ENCODE results near the gene C12orf50.
"Not testable (repeated sequence)": the region's sequence is repeated elsewhere in the genome, so short reads cannot be mapped to it uniquely, and the experiment has no call there.

The C12orf50 gene, protein sequence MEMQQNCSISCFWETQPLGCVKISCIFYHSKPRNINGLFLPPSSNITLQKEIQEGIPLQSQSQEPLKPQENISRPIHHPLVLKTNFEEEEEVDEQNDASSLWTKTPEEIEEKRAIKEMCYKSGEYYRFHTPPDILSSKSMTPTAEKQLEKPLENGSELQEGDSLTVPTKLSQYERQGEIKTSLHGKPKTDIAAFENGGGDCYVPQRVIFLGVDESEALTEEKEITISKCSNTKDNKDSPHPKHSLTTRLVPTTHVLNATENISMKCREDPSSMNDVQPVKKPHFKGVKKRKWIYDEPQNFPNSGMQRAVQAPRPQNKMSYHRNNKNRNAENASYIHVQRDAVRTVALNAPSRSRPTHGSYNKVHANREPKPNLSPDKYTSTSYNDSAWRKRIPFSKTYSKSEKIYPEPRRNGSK

DNA sequence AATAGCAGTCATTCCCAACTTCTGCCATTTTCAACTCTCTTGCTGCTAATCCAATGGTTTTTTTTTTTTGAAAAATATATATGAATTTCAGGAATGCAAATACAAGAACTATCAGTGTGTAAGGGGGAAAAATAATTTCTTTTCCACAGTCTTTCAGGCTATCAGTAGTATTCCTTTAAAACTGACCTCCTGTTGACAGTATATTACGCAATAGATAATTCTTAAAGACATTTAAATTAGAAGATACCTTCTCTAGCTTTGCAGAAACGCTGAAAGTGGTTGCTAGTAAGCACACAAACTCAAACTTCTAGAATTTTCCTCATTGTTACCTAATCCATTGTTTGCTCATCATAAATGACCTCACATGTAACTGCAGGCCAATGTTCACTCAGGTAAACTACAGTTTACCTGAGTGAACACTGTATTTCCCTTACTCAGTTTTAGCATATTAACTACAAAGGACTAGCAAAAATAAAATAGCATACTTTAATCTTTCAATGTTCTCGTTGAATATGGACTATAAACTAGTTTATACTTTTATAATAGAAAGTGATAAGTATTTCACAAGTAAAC, at the start of gene C12orf50:
C12orf50 (minus strand) TSS at position 309 of the 573 bp plus-strand sequence. CDS start 2,439 bp downstream, outside the sequence.
- no peak for DNase-seq (ENCODE audit: low read depth)

DNA sequence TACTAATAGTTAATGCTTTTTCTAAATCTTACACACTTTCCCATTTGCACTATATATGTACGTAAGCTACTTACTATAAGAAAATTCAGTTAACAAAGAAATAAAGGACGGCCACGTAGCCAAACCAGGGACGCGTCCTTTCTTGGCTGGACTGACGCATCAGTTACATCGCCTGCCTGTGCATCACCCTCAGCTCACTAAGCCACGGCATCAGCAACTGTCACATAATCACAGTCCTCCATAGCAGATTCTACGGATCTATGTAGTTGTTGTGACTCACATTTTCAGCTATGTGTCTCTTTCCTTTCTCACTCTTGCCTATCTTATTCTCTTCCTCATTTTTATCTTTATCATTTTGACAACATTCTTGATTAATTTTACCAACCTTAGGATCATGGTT, 38.1 kb upstream of the C12orf50 start:
- peak; percentile 15 for DNase-seq (ENCODE audit: low read depth)

DNA sequence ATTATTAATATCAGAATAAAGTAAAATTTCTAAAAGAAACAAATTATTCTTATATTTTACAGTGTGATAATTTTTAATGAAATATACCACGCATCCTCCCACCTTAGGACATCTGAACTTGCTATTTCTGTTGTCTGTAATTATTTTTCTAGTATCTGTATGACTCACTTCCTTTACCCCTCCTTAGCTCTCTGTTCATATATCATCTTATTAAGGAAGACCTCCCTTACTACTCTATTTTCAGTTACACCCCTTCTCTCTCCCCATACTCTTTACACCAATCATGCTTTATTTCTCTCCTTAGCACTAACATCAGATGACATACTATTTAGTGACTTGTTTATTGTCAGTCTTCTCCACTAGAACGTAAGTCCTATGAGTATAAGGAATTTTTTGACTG, 34.2 kb upstream of the C12orf50 start:
- peak; percentile 24 for DNase-seq (ENCODE audit: low read depth)

DNA sequence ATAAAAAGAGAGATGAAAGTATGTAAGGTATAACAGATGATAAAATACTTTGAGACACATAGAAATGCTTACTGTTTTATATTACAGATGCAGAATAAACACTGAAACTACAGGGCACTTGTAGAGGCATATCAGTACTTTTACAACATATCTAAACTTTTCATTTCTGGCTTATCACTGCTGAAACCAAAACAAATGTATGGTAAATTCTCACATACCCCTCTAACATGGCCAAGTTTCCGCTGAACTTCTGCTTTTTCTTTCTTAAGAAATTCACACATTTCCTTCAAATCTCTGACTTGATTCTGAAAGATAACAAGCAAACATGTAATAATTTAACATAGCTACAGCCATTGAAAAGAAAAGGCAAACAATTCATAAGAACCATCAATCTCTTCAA, 33.3 kb upstream of the C12orf50 start:
- DNase-seq (ENCODE audit: low read depth), result no peak

DNA sequence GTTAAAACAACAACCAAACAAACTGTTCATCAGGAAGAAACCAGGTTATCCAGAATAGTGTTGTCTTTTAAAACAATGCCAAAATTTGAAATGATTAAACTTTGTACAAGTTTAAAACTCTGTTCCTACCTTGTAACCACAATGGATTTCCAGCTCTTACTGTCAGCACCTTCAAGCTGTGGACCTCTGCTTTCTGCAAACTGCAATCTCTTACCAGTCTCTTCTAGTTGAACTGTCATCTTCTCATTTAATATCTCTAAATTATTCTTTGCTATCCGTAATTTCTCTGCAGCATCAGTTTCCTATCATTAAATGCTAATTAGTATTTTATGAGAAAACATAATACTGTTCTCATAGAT, 29.5 kb upstream of the C12orf50 start:
- DNase-seq (ENCODE audit: low read depth), result no peak

DNA sequence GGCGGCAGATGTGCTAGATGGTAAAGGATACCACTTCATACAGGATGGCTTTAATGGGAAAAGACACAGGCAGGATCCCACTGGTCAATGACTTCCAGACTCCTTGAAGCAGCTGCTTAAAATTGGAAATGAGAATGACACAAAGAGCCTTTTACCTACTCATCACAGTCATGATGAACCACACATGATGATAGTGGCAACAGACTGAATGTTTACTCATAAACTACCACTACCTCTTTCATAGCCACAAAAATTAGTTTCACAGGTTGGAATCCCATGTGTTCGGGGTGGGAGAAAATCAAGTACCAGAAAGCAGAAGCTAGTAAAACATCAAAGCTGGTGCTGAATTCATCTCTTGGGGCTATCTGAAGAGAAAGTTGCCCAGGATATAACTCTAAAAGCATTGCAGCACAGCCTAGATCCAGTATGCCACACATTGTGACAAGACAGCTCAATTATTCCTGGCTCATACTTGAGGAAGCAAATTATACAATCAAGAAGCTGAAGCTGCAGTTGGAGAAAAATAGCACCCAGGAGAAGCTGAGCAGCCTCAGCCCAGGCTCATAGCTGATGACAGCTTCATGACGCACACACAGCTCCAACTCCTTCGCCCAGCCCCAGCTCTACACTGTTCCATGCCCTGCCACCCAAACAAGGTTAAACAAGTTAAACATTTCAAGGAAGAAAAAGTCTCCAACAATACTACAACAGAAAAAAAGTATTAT, 29.0 kb upstream of the C12orf50 start:
- peak; percentile 23 for DNase-seq (ENCODE audit: low read depth)

DNA sequence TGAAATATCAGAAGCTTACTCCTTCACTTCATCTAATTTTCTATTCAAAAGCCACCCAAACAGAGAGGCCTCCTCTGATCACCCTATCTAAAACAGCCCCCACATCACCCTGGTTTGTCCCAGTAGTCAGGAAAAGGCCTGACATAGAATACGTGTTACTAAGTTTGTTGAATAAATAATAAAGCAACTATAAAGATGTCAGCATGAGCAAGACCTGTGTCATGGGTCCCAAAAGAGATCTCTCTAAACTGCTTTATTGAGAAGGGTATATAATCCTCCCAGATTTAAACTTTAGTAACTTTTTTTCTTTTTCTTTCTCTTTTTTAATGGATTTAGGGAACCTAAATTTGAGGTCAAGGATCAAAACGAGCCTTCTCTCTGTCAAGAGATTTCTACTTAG, 27.4 kb upstream of the C12orf50 start:
- no peak for DNase-seq (ENCODE audit: low read depth)

DNA sequence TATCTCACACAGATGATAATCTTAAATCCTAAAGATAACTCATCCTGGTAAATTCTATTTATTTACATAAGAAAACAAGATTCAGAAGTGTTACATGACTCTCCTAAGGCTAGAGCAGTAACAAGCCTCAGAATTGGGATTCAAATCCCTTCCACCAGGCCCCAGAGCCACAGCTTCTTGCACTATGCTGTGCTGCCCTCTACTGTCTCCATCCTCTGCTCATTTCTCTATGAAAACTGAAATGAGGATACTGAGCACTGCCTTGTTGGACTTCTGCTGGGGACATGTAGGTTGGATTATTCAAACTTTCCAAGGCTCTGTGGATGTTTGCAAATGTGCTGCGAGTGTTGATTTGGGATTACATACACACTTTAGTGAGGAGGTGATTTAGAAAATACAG, 23.5 kb upstream of the C12orf50 start:
- peak; percentile 52 for DNase-seq (ENCODE audit: low read depth)

DNA sequence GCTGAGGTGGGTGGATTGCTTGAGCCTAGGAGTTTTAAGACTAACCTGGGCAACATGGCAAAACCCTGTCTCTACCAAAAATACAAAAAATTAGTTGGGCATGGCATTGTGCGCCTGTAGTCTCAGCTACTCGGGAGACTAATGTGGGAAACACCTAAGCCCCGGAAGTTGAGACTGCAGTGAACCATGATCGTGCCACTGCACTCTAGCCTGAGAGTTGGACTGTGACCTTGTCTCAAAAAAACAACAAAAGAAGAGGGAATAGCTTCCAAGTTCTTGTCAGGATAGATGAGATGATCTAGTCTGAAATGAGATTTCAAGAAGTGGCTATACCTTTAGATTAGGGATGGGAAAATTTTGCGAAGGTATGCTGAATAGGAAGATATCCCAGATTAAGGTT, 14.8 kb upstream of the C12orf50 start:
- no peak for DNase-seq (ENCODE audit: low read depth)

DNA sequence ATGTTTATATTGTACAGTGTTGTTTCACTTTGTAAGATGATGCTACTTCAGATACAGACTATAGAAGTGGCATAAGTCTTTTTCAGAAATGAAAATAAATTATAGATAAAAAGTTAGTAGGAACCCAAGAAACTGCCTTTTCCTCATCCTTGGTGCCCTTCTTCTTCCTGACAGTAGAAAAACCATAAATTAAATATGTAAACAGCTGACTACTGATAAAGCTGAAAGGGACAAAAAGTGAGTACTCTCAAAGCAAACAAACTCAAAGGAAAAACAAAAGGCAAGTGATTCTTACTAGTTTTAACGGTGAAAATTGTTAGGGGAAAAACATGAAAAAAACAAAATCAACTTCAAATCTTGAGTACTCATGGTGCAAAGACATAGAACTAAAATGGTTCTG, 8.6 kb upstream of the C12orf50 start:
- no peak for DNase-seq (ENCODE audit: low read depth)

DNA sequence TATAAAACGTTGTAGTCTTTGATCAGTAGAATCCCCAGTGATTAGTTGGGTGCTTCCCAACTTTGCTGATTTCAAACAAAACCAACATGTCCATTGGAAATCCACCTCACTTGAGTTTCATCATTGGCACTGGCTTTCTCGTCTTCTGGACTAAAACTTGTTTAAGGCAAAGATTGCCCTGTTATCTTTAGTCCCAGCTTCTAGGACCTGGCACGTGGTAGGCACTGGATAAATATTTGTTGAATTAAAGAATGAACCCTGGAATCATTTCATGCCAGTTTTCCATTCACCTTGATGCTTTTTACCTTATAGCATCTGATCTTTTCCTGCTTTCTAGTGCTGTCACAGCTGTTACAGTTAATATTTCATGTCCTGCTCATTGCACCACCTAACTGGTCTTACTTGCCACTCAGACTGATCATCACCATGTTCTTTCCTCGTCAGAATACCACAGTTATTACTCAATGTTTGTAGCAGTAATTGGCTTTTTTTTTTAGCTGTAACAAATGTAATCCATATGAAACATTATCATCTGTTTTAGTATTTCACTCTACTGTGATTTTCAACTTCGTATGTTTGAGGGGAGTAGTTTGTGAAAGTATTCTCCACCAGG, 7.3 kb upstream of the C12orf50 start:
- peak; percentile 67 for DNase-seq (ENCODE audit: low read depth)

DNA sequence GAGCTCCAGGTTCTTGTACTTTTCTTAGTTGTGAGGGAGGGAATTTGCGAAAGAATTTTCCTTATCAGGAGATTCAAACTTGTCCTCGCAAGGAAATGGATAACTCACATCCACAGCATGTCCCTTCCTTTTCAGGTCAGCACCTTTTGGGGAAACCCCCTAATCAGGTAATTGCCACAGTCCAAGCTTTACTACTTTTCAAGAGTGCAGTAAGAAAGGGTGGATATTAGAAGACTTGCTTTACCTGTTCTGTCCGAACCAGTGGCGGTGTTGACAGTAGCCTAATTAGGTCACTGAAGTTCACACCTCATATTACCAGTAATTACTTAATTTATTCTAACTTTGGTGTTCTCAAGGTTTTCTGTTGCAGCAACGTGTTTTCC, 6.7 kb upstream of the C12orf50 start:
- no peak for DNase-seq (ENCODE audit: low read depth)

DNA sequence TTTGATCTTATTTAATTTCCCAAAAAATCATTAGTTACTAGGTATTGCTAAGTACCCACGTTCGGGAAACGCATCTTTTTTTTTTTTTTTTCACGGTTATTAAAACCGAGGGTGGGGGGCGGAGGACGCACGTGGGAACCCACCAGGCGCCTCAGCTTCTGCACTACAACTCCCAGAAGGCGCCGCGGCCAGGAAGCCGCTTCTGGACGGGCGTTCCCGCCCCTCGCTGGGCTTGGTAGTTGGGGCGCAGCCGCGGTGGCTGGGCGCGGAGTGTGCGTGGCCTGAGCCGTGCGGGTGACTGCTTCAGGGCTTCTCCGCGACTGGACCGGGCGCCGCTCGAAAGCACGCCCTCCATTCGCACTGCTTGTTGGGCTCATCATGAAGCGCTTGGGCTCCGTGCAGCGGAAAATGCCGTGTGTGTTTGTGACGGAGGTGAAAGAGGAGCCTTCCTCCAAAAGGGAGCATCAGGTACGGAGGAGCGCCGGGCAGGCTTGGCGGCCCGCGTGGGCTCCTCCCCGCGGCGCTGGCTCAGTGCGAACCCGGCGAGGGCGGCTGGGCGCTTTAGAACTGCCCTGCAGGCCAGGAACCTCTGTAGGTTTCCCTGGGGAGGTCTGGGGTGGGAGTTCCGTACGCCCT, 6.2 kb upstream of the C12orf50 start:
- peak; percentile 84 for DNase-seq (ENCODE audit: low read depth)

DNA sequence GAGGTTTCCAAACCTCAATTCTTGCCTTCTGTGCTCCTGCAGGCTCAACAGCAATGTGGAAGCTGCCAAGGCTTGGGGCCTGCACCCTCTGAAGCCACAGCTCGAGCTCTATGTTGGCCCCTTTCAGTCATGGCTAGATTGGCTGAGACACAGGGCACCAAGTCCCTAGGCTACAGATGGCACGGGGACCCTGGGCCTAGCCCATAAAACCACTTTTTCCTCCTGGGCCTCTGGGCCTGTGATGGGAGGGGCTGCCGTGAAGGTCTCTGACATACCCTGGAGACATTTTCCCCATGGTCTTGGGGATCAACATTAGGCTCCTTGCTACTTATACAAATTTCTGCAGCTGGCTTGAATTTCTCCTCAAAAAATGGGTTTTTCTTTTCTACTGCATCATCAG, 2.0 kb upstream of the C12orf50 start:
- not testable (repeated sequence) for DNase-seq (ENCODE audit: low read depth)

DNA sequence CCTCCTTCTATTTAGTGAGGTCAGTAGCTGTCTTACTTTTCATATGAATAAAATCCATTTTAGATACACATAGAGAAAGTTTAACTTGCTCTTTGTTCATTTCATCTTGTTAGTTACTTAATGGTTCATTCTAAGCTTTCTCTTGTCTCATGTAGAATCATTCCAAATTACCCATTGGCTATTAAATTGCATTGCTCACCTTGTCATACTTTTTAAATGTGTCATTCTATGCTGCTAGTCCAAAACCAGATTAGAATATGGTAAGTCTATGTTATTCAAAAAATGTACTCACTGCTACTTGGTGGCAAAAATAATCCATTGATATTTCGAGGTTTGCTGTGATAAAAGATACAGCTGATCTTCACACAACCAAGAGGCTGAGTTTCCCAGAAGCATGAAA, 3.0 kb downstream of the C12orf50 start:
- DNase-seq (ENCODE audit: low read depth), result no peak

DNA sequence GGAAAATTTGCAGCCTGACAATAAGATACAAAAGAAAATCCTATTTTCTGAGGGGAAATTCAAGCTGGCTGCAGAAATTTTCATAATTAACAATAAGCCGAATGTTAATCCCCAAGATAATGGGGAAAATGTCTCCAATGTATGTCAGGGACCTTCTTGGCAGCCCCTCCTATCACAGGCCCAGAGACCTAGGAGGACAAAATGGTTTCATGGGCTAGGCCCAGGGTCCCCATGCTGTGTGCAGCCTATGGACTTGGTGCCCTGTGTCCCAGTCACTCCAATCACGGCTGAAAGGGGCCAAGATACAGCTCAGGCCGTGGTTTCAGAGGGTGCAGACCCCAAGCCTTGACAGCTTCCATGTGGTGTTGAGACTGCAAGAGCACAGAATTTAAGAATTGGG, 11.2 kb downstream of the C12orf50 start:
- DNase-seq (ENCODE audit: low read depth), result no peak

DNA sequence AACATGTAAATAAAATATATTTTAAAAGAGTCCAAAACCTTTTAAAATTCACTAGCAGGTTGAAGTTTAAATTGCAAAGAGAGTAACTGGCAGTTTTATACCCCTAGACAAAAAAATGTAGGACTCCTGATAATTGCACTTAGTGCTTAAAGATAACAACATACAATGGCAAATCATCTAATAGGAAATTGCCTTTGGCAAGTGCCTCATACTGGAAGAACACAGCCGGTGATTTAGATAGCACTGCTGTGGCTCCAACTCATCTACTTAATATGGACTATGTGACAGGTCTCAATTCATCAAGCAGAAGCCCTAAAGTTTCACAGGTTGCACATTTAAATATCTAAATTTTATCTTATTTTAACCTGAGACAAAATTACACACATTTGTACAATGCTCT, 13.4 kb downstream of the C12orf50 start:
- no peak for DNase-seq (ENCODE audit: low read depth)

DNA sequence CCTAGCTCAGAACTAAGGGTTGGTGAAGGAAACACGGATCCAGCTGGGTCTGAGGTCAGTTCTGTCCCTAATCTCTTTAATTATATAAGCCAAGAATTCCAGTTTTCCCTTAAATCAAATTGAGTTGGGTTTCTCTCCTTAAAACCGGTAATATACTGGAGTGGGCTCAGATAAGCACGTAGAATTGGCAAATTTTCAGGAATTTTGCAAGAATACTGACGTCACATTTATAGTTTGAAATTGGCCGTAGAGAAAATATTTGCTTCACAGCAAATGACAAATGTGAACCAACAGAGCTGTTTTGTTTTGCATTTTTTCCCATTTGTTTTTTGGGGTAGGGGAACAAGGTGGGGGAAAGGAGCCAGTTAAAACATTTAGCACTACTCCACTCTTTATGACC, 17.4 kb downstream of the C12orf50 start:
- DNase-seq (ENCODE audit: low read depth), result no peak

DNA sequence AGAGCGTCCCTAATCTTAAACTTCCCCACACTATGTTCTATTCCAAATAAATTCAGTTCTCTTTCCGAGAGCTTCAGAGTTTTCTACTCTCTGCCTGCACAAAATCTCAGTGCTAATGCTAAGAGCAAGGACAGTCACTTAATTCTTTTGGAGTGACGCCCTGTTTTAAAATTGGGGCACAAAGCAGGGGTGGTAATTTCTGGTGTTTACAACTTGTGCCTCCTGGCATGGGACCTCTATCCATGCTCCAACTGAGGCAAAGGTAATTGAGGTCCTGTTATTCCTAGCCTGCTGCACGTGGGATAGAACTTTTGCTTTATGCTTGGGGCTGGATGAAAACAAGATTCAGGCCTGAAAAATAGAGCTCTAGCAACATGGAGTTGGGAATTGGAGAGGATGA, 22.9 kb downstream of the C12orf50 start:
- DNase-seq (ENCODE audit: low read depth), result no peak

DNA sequence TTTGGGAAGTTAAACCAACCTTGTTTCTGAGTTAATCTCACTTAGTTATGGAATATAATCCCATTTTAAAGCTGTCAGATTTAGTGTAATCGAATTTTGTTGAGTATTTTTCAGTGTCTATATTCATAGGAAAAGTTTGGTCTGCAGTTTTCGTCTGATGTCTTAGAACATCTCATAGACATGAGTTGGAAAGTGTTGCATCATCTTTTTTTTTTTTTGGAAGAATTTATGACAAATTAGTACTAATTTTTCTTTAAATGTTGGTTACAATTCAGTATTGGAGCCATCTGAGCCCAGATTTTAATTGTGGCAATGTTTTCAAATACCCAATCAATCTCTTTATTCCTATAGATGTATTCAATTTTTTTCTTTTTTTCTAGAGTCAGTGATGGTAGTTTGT, 27.9 kb downstream of the C12orf50 start:
- DNase-seq (ENCODE audit: low read depth), result no peak

DNA sequence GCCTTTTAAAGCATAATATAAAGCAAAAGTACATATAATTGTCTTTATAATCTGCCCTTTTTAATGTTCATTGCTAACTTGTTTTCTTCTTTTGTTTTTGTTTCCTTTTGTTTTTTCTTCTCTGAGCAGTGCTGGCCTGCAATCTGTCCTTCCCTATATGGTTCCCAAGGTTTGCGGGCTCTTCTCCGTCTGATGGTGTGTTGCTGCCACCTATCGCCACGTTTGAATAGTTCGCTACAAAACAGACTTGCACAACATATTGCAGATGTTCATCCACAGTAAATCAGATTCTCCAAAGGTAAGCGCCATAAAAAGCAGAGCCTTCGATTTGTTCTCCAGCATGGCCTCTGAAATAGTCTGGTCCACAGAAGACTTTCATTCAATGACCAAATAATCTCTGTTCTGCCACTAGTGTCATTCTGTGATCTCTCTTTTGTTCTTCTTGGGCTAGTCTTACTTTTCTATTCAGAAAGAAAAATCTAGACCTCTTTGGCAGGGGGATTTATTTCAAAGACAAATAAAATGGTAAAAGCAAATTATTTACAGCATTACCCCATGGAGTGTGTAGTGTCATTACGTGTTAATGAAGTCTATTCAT, 33.5 kb downstream of the C12orf50 start:
- DNase-seq (ENCODE audit: low read depth), result peak; percentile 67

DNA sequence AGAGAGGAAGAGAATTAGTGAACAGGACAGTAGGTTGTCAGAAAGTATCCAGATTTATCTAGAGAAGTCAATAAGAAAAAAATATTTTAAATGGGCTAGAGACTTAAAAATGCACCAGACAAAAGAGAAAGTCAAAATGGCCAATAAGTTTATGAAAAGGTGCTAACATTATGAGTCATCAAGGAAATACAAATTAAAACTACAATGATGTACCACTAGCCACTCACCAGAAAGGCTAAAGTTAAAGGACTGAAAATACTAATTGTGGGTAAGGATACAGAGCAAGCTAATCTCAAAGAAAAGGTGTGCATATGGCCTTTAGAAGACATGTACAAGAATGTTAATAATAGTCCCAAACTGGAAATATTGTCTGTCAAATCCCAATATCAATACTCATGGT, 37.7 kb downstream of the C12orf50 start:
- DNase-seq (ENCODE audit: low read depth), result no peak

Data from EH (cell line).